Measurements from ENCODE around the gene SNX9. TPM values are rescaled to one million over a fixed set of nuclear protein-coding genes. Genes with fewer than 3 reads are reported as not detected.

Gene SNX9
- total and polyA plus RNA-seq, 2 of the 8 experiments (the other 6 are each of a cell fraction or from before 2014, with no cell fraction given): 11.8 to 23.2 TPM

DNA sequence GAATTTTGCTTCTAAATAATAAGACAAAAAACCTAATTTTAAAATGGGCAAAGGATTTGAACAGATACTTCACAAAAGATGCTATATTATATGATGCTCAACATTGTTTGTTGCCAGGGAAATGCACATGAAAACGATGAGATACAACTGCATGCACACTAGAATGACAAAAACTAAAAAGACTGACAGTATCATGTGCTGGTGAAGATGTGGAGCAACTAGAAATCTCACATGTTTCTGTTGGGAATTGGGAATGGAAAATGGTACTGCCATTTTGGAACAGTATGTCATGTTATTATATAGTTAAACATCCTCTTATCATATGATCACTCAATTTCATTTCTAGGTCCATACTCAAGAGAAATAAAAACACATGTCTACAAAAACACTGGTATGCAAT lies 13.4 kb upstream of the SNX9 start (continued):
- TF ChIP-seq SUZ12 (IDR thresholded peaks at IDR 0.05; ENCODE audit: low read length): no peak

GRCh38 chr6:157811137-157811475 lies 11.9 kb upstream of the SNX9 start:
- Histone ChIP-seq H3K23ac (ENCODE audit: insufficient read length) (no peak overlapping the region), H4K8ac (ENCODE audit: extremely low read depth, insufficient read depth, low read length) (no peak overlapping the region), H3K79me2 (ENCODE audit: control insufficient read depth in 1 of 2, insufficient read depth in 2 of 2, low read length in 2 of 2) (no peaks in the 10 kb centered on the region), H4K20me1 (replicated peaks in 1 of 2; ENCODE audit: control insufficient read depth in 1 of 2, insufficient read depth in 2 of 2, low read length in 2 of 2) (no peaks in the 10 kb centered on the region), H3K4me1 (replicated peaks in 1 of 4; ENCODE audit: control insufficient read depth in 3 of 4, insufficient read depth in 4 of 4, low read length in 3 of 4) (no peaks in the 10 kb centered on the region), H2BK15ac (ENCODE audit: low read length) (no peak overlapping the region), H3K18ac (ENCODE audit: extremely low read depth, low read length) (no peak overlapping the region), H3K4ac (replicated peaks; ENCODE audit: insufficient read length, low read depth, low read length) (no peak overlapping the region), H2BK20ac (ENCODE audit: low read length) (no peak overlapping the region), H3K4me2 (ENCODE audit: insufficient read depth in 1 of 2, low read depth in 2 of 2, low read length in 2 of 2) (no peak overlapping the region), H3K9ac (replicated peaks in 1 of 4; ENCODE audit: extremely low read depth in 1 of 4, low read depth in 3 of 4, low read length in 3 of 4) (no peak overlapping the region), H3K36me3 (ENCODE audit: control insufficient read depth in 2 of 4, insufficient read depth in 4 of 4, low read length in 3 of 4) (no peaks in the 10 kb centered on the region), H3K4me3 (ENCODE audit: extremely low read depth in 1 of 4, insufficient read depth in 2 of 4, low read depth in 3 of 4, low read length in 4 of 4) (no peak overlapping the region), H2BK120ac (replicated peaks; ENCODE audit: low read depth, low read length) (no peak overlapping the region), H2AK5ac (ENCODE audit: low read depth, low read length) (no peak overlapping the region), H3K9me3 (ENCODE audit: insufficient read depth in 2 of 2, low read depth in 1 of 2, low read length in 1 of 2) (no peaks in the 10 kb centered on the region; a peak in 1 of 4 replicates), H3K14ac (ENCODE audit: insufficient read length) (no peak overlapping the region), H3K27me3 (replicated peaks in 1 of 4; ENCODE audit: control insufficient read depth in 3 of 4, extremely low read depth in 1 of 4, insufficient read depth in 3 of 4, low read length in 3 of 4) (no peaks in the 10 kb centered on the region), H4K91ac (replicated peaks; ENCODE audit: insufficient read length, low read length) (no peak overlapping the region), H2AFZ (ENCODE audit: low read length) (no peak overlapping the region), H2BK5ac (ENCODE audit: low read depth, low read length) (no peak overlapping the region), H3K27ac (ENCODE audit: low read depth, low read length) (no peak overlapping the region), H4K5ac (ENCODE audit: insufficient read length, low read depth, low read length) (no peak overlapping the region), H2BK12ac (ENCODE audit: low read depth, low read length) (no peak overlapping the region), H3K79me1 (ENCODE audit: low read depth, low read length) (no peaks in the 10 kb centered on the region), H3K56ac (replicated peaks; ENCODE audit: insufficient read length, low read depth, low read length) (no peak overlapping the region), H3K23me2 (ENCODE audit: low read depth, low read length) (no peaks in the 10 kb centered on the region)
- DNase-seq (ENCODE audit: low read depth in 1 of 2, low spot score in 2 of 2) (no peak), FAIRE-seq (no peak)
- CTCF ChIA-PET (ENCODE audit: partially characterized antibody): no interaction called here
- POLR2A ChIA-PET (ENCODE audit: partially characterized antibody): no interaction called here
- TF ChIP-seq MAFK (IDR thresholded peaks at IDR 0.05; ENCODE audit: low read depth, low read length): no peak
- no peak for TF ChIP-seq YY1 (IDR thresholded peaks at IDR 0.05; ENCODE audit: low read depth, low read length)
- TF ChIP-seq E2F6 (IDR thresholded peaks at IDR 0.05): no peak
- TF ChIP-seq BACH1 (IDR thresholded peaks at IDR 0.05; ENCODE audit: low read length): no peak
- no peak for TF ChIP-seq SIRT6 (IDR thresholded peaks at IDR 0.05; ENCODE audit: low read length)
- no peak for TF ChIP-seq KDM1A (IDR thresholded peaks at IDR 0.05; ENCODE audit: borderline replicate concordance, low read length)
- no peak for TF ChIP-seq TEAD4 (IDR thresholded peaks at IDR 0.05; ENCODE audit: low read depth, low read length)
- TF ChIP-seq EP300 (IDR thresholded peaks at IDR 0.05; ENCODE audit: borderline replicate concordance in 1 of 2, low read depth in 2 of 2, low read length in 2 of 2): no peak
- TF ChIP-seq RBBP5 (IDR thresholded peaks at IDR 0.05; ENCODE audit: borderline replicate concordance, low read depth, low read length): no peak
- TF ChIP-seq TAF1 (IDR thresholded peaks at IDR 0.05; ENCODE audit: low read depth, low read length): no peak
- TF ChIP-seq KDM5A (IDR thresholded peaks at IDR 0.05; ENCODE audit: low read length): no peak

All from H1 (cell line).